ENCODE data around the gene TTLL8. TPM values are rescaled to one million over a fixed set of nuclear protein-coding genes. Genes with fewer than 3 reads are reported as not detected.

The TTLL8 gene
- total and polyA plus RNA-seq, 4 experiments from 2014 or later = not detected

DNA sequence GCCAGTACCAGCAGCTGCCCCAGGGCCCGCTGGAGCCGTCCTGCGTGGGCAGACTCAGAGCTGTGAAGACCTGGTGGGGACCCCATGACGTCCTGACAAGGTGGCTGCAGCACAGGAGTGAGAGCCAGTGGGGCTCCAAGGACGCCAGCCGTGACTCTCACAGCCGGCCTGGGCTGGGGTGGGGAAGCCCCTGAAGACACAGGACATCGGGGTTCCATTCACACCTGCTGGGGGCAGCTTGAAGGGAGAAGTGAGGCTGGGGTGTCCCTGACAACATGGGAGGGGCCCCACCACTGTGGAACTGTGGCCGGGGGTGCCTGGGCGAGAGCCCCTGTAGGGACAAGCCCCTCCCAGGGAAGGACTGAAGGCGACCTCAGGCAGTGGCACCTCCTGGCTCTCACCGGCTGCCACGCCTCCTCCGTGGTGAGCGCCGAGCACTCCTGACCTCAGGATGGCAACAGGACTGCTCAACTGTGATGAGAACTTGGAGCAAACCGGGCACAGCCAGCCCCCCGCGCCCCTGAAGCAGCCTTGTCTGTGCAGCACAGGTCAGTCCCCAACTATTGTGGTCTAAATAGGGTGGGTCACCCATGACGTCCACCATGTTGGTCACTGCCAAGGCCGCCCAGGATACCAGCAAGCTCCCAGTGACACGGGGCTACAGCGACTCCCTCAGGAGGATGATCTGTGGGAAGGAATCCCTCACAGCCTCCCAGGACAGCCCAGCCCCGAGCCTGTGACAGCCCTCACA, 22.8 kb downstream of the TTLL8 start:
- Mint-ChIP-seq H3K27ac (no peak overlapping the region), H3K4me1 (peaks cover 0 to 4% (median 0%) of the 10 kb centered on the region in 4 donors), H3K9me3 (peaks cover 0 to 14% (median 9%) of the 10 kb centered on the region in 8 donors), H3K36me3 (no peaks in the 10 kb centered on the region), H3K27me3 (peaks cover 0 to 11% of the 10 kb centered on the region in 2 donors), H3K4me3 (no peak overlapping the region)
- intact Hi-C loops (cut with micrococcal nuclease) = no loop called here
- Histone ChIP-seq H3K4me1 (ENCODE audit: insufficient read depth, low read length) (no peaks in the 10 kb centered on the region), H3K4me3 (ENCODE audit: low read length in 2 of 2) (no peak overlapping the region), H3K9me3 (ENCODE audit: control insufficient read depth in 1 of 2, low read length in 2 of 2) (no peaks in the 10 kb centered on the region), H3K27ac (ENCODE audit: low read depth, low read length) (no peak overlapping the region), H3K36me3 (ENCODE audit: insufficient read depth, low read length) (no peaks in the 10 kb centered on the region), H3K27me3 (ENCODE audit: insufficient read depth, low read length) (no peaks in the 10 kb centered on the region)
- no peak for DNase-seq
- CTCF ChIA-PET (ENCODE audit: partially characterized antibody) = interaction anchor here (1.4 kb wide), 1 partner anchor 105 kb away, joined by 3 read pairs; no protein-coding TSS in a partner anchor
- POLR2A ChIA-PET (ENCODE audit: partially characterized antibody) = no interaction called here

DNA sequence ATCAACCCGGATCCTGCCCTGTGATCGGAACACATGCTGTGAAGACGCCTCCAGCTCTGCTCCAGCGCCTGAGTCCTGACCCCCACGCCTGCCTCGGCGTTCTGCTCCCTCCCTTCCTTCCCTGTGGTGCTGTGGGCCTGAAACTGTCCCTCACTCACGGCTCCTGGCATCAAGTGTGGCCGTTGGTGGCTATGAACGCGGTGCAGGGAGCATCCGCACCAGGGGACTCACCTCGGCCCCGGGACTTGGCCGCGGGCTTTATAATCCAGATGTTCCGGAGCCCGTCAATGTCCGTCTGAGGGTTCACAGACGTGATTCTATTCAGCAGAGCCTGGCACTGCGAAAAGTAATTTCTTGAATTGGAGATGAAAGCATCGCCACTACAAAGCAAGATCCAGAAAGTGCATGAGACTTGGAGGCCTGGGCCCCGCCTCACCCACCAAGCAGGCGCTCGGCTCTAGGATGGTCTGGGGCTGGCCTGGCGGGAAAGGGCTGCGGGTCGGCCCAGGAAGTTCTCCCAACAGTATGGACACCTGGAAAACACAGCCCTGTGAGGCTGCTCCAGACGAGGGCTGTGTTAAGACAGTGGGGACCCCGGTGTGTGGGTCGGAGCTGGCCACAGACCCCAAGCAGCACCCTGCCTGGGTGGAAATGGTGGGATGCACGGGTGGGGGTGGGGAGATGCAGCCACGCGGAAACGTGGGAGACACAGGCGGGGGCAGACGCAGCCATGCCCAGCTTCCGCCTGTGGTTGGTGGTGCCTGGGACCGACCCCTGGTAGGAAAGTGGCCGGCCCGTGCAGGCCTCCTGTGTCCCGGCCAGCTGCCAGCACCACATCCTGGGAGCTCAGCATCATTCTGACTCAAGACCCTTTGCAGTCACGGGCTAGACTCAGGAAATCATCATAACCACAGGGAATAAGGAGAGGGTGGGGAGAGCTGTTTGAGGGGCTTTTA, 23.7 kb downstream of the TTLL8 start:
- H3K27ac Mint-ChIP-seq = no peak overlapping the region
- peaks cover 0 to 11% of the 10 kb centered on the region in 2 donors for H3K27me3 Mint-ChIP-seq
- H3K9me3 ChIP-seq (ENCODE audit: control insufficient read depth in 1 of 2, low read length in 2 of 2) = no peaks in the 10 kb centered on the region
- H3K9me3 Mint-ChIP-seq = peaks cover 0 to 12% (median 7%) of the 10 kb centered on the region in 8 donors
- H3K36me3 Mint-ChIP-seq = no peaks in the 10 kb centered on the region
- H3K36me3 ChIP-seq (ENCODE audit: insufficient read depth, low read length) = no peaks in the 10 kb centered on the region
- CTCF ChIA-PET (ENCODE audit: partially characterized antibody) = interaction anchor here (1.4 kb wide), 1 partner anchor 104 kb away, joined by 3 read pairs; no protein-coding TSS in a partner anchor
- peaks cover 0 to 4% (median 0%) of the 10 kb centered on the region in 4 donors for H3K4me1 Mint-ChIP-seq
- POLR2A ChIA-PET (ENCODE audit: partially characterized antibody) = no interaction called here
- intact Hi-C loops (cut with micrococcal nuclease) = no loop called here
- H3K4me3 ChIP-seq (ENCODE audit: low read length in 2 of 2) = no peak overlapping the region
- H3K4me1 ChIP-seq (ENCODE audit: insufficient read depth, low read length) = peaks cover 6% of the 10 kb centered on the region
- H3K27me3 ChIP-seq (ENCODE audit: insufficient read depth, low read length) = no peaks in the 10 kb centered on the region
- no peak overlapping the region for H3K27ac ChIP-seq (ENCODE audit: low read depth, low read length)
- H3K4me3 Mint-ChIP-seq = no peak overlapping the region
- DNase-seq = no peak

DNA sequence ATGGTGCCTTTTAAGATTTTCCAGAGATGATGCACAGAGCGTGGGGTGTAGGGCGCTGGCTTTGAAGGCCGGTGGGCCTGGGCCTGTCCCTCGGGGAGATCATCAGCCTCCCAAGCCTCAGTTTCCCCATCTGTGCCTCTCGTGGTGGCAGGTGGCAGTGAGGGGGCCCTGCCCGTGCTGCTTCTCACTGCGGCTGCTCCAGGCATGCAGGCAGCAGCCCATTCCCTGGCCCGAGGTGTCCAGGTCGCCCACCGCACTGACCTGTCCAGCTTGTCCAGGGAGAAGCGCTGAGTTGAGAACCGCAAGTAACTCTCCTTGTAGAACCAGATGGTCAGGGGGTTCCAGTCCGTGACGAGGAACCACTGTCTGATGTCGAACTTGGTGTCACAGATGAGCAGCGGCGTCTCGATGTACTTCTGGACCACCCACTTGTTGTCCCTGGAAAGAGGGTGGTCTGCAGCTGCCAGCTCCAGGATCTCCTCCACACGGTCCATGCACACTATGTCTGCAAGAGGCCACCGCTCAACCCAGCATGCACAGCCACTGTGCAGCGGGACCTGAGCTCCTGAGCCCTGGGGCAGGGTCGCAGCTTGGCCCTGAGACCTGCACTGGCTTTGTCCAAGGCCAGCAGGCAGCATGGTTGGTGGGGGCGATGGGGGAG, 25.0 kb downstream of the TTLL8 start:
- intact Hi-C loops (cut with micrococcal nuclease) = no loop called here
- Histone ChIP-seq H3K27me3 (ENCODE audit: insufficient read depth, low read length) (no peaks in the 10 kb centered on the region), H3K4me3 (ENCODE audit: low read length in 2 of 2) (no peak overlapping the region), H3K4me1 (ENCODE audit: insufficient read depth, low read length) (peaks cover 9% of the 10 kb centered on the region), H3K36me3 (ENCODE audit: insufficient read depth, low read length) (no peaks in the 10 kb centered on the region), H3K9me3 (ENCODE audit: control insufficient read depth in 1 of 2, low read length in 2 of 2) (no peaks in the 10 kb centered on the region), H3K27ac (ENCODE audit: low read depth, low read length) (no peak overlapping the region)
- H3K36me3 Mint-ChIP-seq = no peaks in the 10 kb centered on the region
- DNase-seq = no peak
- peaks cover 0 to 3% (median 0%) of the 10 kb centered on the region in 8 donors for H3K9me3 Mint-ChIP-seq
- H3K4me1 Mint-ChIP-seq = peaks cover 0 to 6% (median 2%) of the 10 kb centered on the region in 4 donors
- no peak overlapping the region for H3K27ac Mint-ChIP-seq
- H3K27me3 Mint-ChIP-seq = peaks cover 0 to 11% of the 10 kb centered on the region in 2 donors
- ChIA-PET CTCF (ENCODE audit: partially characterized antibody) (no interaction called here), POLR2A (ENCODE audit: partially characterized antibody) (no interaction called here)
- H3K4me3 Mint-ChIP-seq = no peak overlapping the region

DNA sequence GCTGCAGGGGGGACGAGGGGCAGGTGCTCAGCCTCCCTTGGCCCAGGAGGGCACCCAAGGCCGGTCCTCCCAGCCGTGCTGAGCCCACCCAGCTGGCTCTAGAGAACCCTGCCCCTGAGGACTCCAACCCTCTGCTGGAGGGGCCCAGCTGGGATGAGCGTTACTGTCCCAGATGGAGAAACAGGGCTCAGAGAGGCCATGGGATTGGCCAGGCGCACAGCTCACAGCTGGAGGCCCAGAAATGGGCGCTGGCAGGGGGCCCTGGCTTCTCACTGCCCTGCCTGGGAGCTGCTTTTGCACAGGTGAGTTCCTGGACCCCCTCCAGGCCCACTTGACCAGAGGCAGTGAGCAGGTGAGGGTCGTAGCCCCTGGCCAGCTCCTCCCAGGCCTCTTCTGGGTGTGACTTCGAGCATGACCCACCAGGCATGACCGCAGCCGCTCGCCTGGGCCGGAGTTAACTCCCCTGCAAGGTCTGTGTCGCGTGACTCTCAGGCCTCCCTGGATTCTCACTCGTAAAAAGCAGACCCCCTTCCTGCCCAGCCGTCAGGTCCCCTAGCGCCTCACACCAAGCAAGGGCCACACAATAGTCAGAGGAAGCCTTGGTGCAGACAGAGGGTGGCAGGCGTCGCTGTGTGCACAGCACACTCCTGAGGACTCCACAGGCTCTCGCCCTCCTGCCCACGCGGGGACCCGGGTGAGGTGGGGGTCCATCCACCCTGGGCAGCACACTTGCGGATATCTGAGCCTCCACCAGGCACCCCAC, 25.8 kb downstream of the TTLL8 start:
- Histone ChIP-seq H3K27me3 (ENCODE audit: insufficient read depth, low read length) (no peaks in the 10 kb centered on the region), H3K4me1 (ENCODE audit: insufficient read depth, low read length) (peaks cover 17% of the 10 kb centered on the region), H3K4me3 (ENCODE audit: low read length in 2 of 2) (no peak overlapping the region), H3K9me3 (ENCODE audit: control insufficient read depth in 1 of 2, low read length in 2 of 2) (no peaks in the 10 kb centered on the region), H3K36me3 (ENCODE audit: insufficient read depth, low read length) (no peaks in the 10 kb centered on the region), H3K27ac (ENCODE audit: low read depth, low read length) (no peak overlapping the region)
- CTCF ChIA-PET (ENCODE audit: partially characterized antibody) = interaction anchor here (0.9 to 3.6 kb wide), 4 partner anchors 50 to 264 kb away, joined by 3 to 58 read pairs (median 30); no protein-coding TSS in a partner anchor
- no peak overlapping the region for H3K4me3 Mint-ChIP-seq
- H3K27ac Mint-ChIP-seq = no peak overlapping the region
- POLR2A ChIA-PET (ENCODE audit: partially characterized antibody) = interaction anchor here (1.0 kb wide), 1 partner anchor 71 kb away, joined by 3 read pairs; no protein-coding TSS in a partner anchor
- H3K27me3 Mint-ChIP-seq = peaks cover 0 to 11% of the 10 kb centered on the region in 2 donors
- no peaks in the 10 kb centered on the region for H3K36me3 Mint-ChIP-seq
- DNase-seq = no peak
- no peaks in the 10 kb centered on the region for H3K9me3 Mint-ChIP-seq
- H3K4me1 Mint-ChIP-seq = peaks cover 3 to 14% (median 7%) of the 10 kb centered on the region in 4 donors
- intact Hi-C loops (cut with micrococcal nuclease) = no loop called here

DNA sequence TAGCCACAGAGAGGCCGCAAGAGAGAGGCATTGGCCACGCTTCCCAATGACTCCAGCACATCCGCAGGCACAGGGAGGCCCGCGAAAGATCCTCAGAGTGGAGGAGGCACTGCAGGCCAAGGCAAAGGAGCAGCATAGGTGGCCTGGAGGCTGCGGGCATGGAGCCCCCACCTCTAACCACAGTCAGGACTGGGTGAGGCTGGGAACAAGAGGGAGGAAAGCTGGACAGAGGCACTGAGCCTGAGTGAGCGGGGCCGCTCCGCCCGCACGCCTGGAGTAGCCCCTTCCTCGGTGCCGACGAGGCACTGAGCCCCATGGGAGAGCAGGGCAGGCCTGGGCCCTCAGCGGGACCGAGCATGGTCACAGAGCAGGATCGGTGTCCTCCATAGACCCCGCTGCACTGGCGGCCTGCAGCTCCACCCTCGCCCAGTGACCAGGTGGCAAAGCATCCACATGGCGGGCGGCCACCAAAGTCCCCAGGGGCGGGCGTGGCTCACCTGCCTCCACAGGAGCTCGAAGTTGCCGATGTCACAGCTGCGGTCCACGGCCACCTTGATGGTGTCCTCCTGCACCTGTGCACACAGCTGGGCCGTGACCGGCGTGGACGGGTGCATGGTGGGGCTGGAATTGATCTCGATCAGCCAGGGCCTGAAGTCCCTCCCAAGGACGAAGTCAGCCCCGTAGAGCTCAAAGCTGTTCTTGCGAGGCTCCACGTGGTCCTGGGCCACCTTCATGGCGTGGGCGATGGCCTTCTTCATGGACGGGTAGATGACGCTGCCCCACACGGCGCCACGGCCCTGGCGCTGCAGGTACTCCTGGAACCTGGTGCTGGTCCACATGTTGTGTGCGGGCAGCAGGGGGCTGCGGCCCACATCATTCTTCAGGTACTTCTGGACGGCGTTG, 26.7 kb downstream of the TTLL8 start:
- Histone ChIP-seq H3K27me3 (ENCODE audit: insufficient read depth, low read length) (no peaks in the 10 kb centered on the region), H3K36me3 (ENCODE audit: insufficient read depth, low read length) (no peaks in the 10 kb centered on the region), H3K4me3 (ENCODE audit: low read length in 2 of 2) (no peak overlapping the region), H3K9me3 (ENCODE audit: control insufficient read depth in 1 of 2, low read length in 2 of 2) (no peaks in the 10 kb centered on the region), H3K27ac (ENCODE audit: low read depth, low read length) (no peak overlapping the region), H3K4me1 (ENCODE audit: insufficient read depth, low read length) (peaks cover 18% of the 10 kb centered on the region)
- Mint-ChIP-seq H3K9me3 (no peaks in the 10 kb centered on the region), H3K36me3 (no peaks in the 10 kb centered on the region), H3K4me1 (peaks cover 3 to 15% (median 8%) of the 10 kb centered on the region in 4 donors), H3K4me3 (no peak overlapping the region), H3K27me3 (peaks cover 0 to 8% of the 10 kb centered on the region in 2 donors), H3K27ac (no peak overlapping the region)
- CTCF ChIA-PET (ENCODE audit: partially characterized antibody) = interaction anchor here (0.8 to 3.6 kb wide), 11 partner anchors 19 to 270 kb away, joined by 3 to 58 read pairs (median 5); partner anchors contain the start of gene IL17REL
- no peak for DNase-seq
- POLR2A ChIA-PET (ENCODE audit: partially characterized antibody) = interaction anchor here (1.0 to 1.9 kb wide), 8 partner anchors 52 to 105 kb away, joined by 3 to 18 read pairs (median 4); partner anchors contain the start of gene PIM3
- intact Hi-C loops (cut with micrococcal nuclease) = no loop called here

All from CD4-positive, alpha-beta memory T cell (primary cell).